Fibroblast of lung (primary cell): Measurements from ENCODE around the gene PEDS1.

Source experiments
- CTCF ChIP-seq, 2 donors: IDR thresholded peaks in 1 of 2; conservative IDR thresholded peaks in 1 of 2; 1 replicate in 1 of 2; 2 replicates in 1 of 2; pipeline ENCODE4 v1.5.1; 2011 to 2012; ENCODE audit warnings: low read length in 2 of 2, control low read depth in 1 of 2, inconsistent platforms in 1 of 2, low read depth in 1 of 2, mild to moderate bottlenecking in 1 of 2
- EZH2 ChIP-seq: IDR thresholded peaks from 2 replicates; pipeline ENCODE4 v1.5.1; 2012; ENCODE audit warnings: low read length, control low read depth, mild to moderate bottlenecking; ENCODE audit errors: missing control alignments

- no peak for TF ChIP-seq CTCF (conservative IDR thresholded peaks at IDR 0.05 in 1 of 2, IDR thresholded peaks at IDR 0.05 in 1 of 2; ENCODE audit: low read depth in 1 of 2, low read length in 2 of 2)
- TF ChIP-seq EZH2, result no peak
These were observed 19.0 kb upstream of the PEDS1 start for GRCh38 chr20:50172347-50173013.
